B cell (primary cell): Measurements from ENCODE around the gene ZNF365. TPM values are rescaled to one million over a fixed set of nuclear protein-coding genes. Genes with fewer than 3 reads are reported as not detected.

Source experiments
- ATAC-seq: fragments of 200-7000 bp; cut with Tn5 transposase; one replicate; pipeline ENCODE4 v1.10.0; 2021; ENCODE audit warnings: low read depth, mild to moderate bottlenecking, moderate number of reproducible peaks, moderate library complexity
- CTCF ChIA-PET: fragments of 350-600 bp; sonication (Branson Sonifier 250); formaldehyde crosslinking; loops from one replicate; lab custom pipeline; 2021; ENCODE audit warnings: antibody characterized with exemption, inconsistent platforms; lab: Charles Lee
- POLR2A ChIA-PET: fragments of 350-600 bp; sonication (Branson Sonifier 250); formaldehyde crosslinking; loops from one replicate; lab custom pipeline; 2021; ENCODE audit warnings: antibody characterized with exemption; lab: Charles Lee
- DNase-seq: peaks from one replicate; pipeline ENCODE4 v3.0.0; 2013
- H2AFZ ChIP-seq: 2 replicates; pipeline ENCODE4 v1.6.1; 2012; ENCODE audit warnings: mild to moderate bottlenecking, low read depth, low read length; ENCODE audit not compliant: insufficient read depth, poor library complexity, severe bottlenecking
- H3K27ac ChIP-seq, 2 donors: 1 replicate in 1 of 2; 2 replicates in 1 of 2; pipeline ENCODE4 v1.5.1; 2012 to 2013; ENCODE audit warnings: low read length in 2 of 2, mild to moderate bottlenecking in 2 of 2, moderate library complexity in 1 of 2
- H3K27me3 ChIP-seq, 4 experiments: fragments of 200-600 bp in 1 of 4; sonication (generic) in 1 of 4; replicated peaks in 1 of 4; 1 replicate in 2 of 4; 2 replicates in 2 of 4; pipeline versions ENCODE4 v1.6.1 to v1.7.0; 2013 to 2016; ENCODE audit warnings: low read length in 3 of 4, mild to moderate bottlenecking in 2 of 4, mixed read lengths in 1 of 4, moderate library complexity in 1 of 4; ENCODE audit not compliant: insufficient read depth in 4 of 4, control insufficient read depth in 3 of 4; ENCODE audit errors: control extremely low read depth in 1 of 4
- H3K36me3 ChIP-seq, 2 experiments: replicated peaks in 1 of 2; 1 replicate in 1 of 2; 2 replicates in 1 of 2; pipeline versions ENCODE4 v1.6.1 to v1.7.1; 2013; ENCODE audit warnings: low read length in 1 of 2; ENCODE audit not compliant: insufficient read depth in 2 of 2, control insufficient read depth in 1 of 2; ENCODE audit errors: control extremely low read depth in 1 of 2, extremely low read depth in 1 of 2
- H3K4me1 ChIP-seq, 2 donors: fragments of 200-600 bp in 1 of 2; sonication (generic) in 1 of 2; 1 replicate in 1 of 2; 2 replicates in 1 of 2; pipeline versions ENCODE4 v1.5.1 to v1.6.1; 2013 to 2017; ENCODE audit warnings: low read length in 2 of 2; ENCODE audit not compliant: control insufficient read depth in 2 of 2, insufficient read depth in 2 of 2
- H3K4me2 ChIP-seq: replicated peaks from 2 replicates; pipeline ENCODE3; 2012; ENCODE audit warnings: mild to moderate bottlenecking, low read depth, low read length; ENCODE audit not compliant: poor library complexity, severe bottlenecking
- H3K4me3 ChIP-seq, 5 experiments: fragments of 200-600 bp in 1 of 5; sonication (generic) in 1 of 5; 1 replicate in 3 of 5; 2 replicates in 2 of 5; pipeline versions ENCODE4 v1.5.1 to v1.7.0; 2011 to 2016; ENCODE audit warnings: low read length in 4 of 5, mild to moderate bottlenecking in 4 of 5, low read depth in 2 of 5, control low read depth in 1 of 5, moderate library complexity in 1 of 5; ENCODE audit not compliant: insufficient read depth in 1 of 5; ENCODE audit errors: control extremely low read depth in 1 of 5, extremely low read depth in 1 of 5
- H3K79me2 ChIP-seq: fragments of 200-600 bp; sonication (generic); one replicate; pipeline ENCODE4 v1.6.0; 2016; ENCODE audit warnings: low read length; ENCODE audit not compliant: control insufficient read depth, insufficient read depth
- H3K9ac ChIP-seq: fragments of 200-600 bp; sonication (generic); 2 replicates; pipeline ENCODE4 v1.6.1; 2017; ENCODE audit warnings: mild to moderate bottlenecking, low read length, moderate library complexity
- H3K9me3 ChIP-seq, 3 donors: one replicate each; pipeline versions ENCODE4 v1.6.1 to v1.7.1; 2013; ENCODE audit warnings: low read length in 2 of 3; ENCODE audit not compliant: control insufficient read depth in 2 of 3, insufficient read depth in 1 of 3; ENCODE audit errors: control extremely low read depth in 1 of 3
- H4K20me1 ChIP-seq: 2 replicates; pipeline ENCODE4 v1.6.0; 2012; ENCODE audit warnings: mild to moderate bottlenecking, low read length; ENCODE audit not compliant: insufficient read depth, control insufficient read depth, poor library complexity, severe bottlenecking
- H3K27ac Mint-ChIP-seq: one replicate; pipeline ENCODE4 v1.8.0; 2021; ENCODE audit warnings: mixed read lengths
- H3K27me3 Mint-ChIP-seq: one replicate; pipeline ENCODE4 v1.8.0; 2021; ENCODE audit warnings: mixed read lengths
- H3K4me1 Mint-ChIP-seq: one replicate; pipeline ENCODE4 v1.8.0; 2021; ENCODE audit warnings: mixed read lengths
- H3K4me3 Mint-ChIP-seq: one replicate; pipeline ENCODE4 v1.8.0; 2021; ENCODE audit warnings: mixed read lengths
- H3K9me3 Mint-ChIP-seq: one replicate; pipeline ENCODE4 v1.8.0; 2022; ENCODE audit warnings: mixed read lengths; ENCODE audit not compliant: insufficient read depth
- EZH2 ChIP-seq: IDR thresholded peaks from 2 replicates; pipeline ENCODE4 v1.6.1; 2012; ENCODE audit warnings: borderline replicate concordance, low read depth, mild to moderate bottlenecking, moderate library complexity, low read length; ENCODE audit not compliant: insufficient read depth, poor library complexity, severe bottlenecking
- WGBS: methylation state at CpG from one replicate; pipeline ENCODE4 v1.1.5; 2013; ENCODE audit warnings: missing lambda C conversion rate; ENCODE audit not compliant: insufficient coverage; 5-methylcytosine and 5-hydroxymethylcytosine counted together
- intact Hi-C: fragments of 100-400 bp; cut with micrococcal nuclease; formaldehyde crosslinking; loops from one replicate; pipeline ENCODE4 v1.10.0; 2022
- polyA plus RNA-seq: library from polyadenylated mRNA; depleted of rRNA; stranded (reverse); fragments of >200 nt; gene quantifications from 2 replicates; pipeline ENCODE4 v1.2.3, GENCODE V29; 2012
- total RNA-seq, 2 donors: library from RNA; stranded (reverse); fragments of 120-200 nt in 1 of 2; gene quantifications; 1 replicate in 1 of 2; 2 replicates in 1 of 2; pipeline versions ENCODE4 v1.2.3 to v1.2.4, GENCODE V29; 2013 to 2022
- TF ChIP-seq, protein P1 (sequence below): fragments of 200-600 bp; IDR thresholded peaks from one replicate; pipeline ENCODE4 v1.8.0; 2022; ENCODE audit warnings: antibody characterized with exemption, mild to moderate bottlenecking

ZNF365 gene
- total and polyA plus RNA-seq, 2 donors (not counting 1 experiment from before 2014, with no cell fraction given), result 0.06 to 0.34 TPM

DNA sequence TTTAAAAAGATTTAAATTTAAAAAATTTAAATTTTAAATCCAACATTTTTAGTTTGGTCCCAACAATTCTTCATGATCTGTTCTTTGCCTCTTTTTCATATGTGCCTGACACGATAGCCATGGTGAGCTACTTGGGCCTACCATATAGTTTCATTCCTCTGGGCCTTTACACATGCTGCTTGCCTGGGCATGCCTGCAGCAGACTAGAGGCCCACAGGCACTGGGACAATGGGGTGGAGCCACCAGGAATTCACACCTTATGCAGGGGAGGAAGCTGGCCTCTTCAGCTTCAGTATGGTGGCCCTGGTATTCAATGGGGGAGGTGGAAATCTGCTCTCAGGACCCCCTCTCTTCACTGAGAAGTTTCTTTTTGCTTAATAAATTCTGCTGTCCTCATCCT, 37.8 kb upstream of the ZNF365 start:
- Histone ChIP-seq H3K36me3 (no peaks in the 10 kb centered on the region), H3K4me2 (no peak overlapping the region), H3K27me3 (no peaks in the 10 kb centered on the region), H4K20me1 (no peaks in the 10 kb centered on the region), H3K27ac (no peak overlapping the region), H3K4me1 (peaks cover 16 to 34% of the 10 kb centered on the region in 2 donors), H3K9ac (no peak overlapping the region), H3K9me3 (peaks cover 4 to 17% (median 6%) of the 10 kb centered on the region in 3 donors), H2AFZ (no peak overlapping the region), H3K4me3 (no peak overlapping the region), H3K79me2 (no peaks in the 10 kb centered on the region)
- no peak for DNase-seq
- ChIA-PET POLR2A (no interaction called here), CTCF (no interaction called here)
- WGBS, result 92% methylated on average over 1 of the region's 1 CpG
- intact Hi-C loops, result loop anchor here (10.0 kb wide), 1 partner anchor 292 kb away; no protein-coding TSS in a partner anchor
- Mint-ChIP-seq H3K4me3 (no peak overlapping the region), H3K27me3 (no peaks in the 10 kb centered on the region), H3K4me1 (peaks cover 28% of the 10 kb centered on the region), H3K9me3 (peaks cover 12% of the 10 kb centered on the region), H3K27ac (no peak overlapping the region)
- no peak for ATAC-seq
- TF ChIP-seq EZH2, result no peak
- TF ChIP-seq, protein P1, sequence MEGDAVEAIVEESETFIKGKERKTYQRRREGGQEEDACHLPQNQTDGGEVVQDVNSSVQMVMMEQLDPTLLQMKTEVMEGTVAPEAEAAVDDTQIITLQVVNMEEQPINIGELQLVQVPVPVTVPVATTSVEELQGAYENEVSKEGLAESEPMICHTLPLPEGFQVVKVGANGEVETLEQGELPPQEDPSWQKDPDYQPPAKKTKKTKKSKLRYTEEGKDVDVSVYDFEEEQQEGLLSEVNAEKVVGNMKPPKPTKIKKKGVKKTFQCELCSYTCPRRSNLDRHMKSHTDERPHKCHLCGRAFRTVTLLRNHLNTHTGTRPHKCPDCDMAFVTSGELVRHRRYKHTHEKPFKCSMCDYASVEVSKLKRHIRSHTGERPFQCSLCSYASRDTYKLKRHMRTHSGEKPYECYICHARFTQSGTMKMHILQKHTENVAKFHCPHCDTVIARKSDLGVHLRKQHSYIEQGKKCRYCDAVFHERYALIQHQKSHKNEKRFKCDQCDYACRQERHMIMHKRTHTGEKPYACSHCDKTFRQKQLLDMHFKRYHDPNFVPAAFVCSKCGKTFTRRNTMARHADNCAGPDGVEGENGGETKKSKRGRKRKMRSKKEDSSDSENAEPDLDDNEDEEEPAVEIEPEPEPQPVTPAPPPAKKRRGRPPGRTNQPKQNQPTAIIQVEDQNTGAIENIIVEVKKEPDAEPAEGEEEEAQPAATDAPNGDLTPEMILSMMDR, result no peak

DNA sequence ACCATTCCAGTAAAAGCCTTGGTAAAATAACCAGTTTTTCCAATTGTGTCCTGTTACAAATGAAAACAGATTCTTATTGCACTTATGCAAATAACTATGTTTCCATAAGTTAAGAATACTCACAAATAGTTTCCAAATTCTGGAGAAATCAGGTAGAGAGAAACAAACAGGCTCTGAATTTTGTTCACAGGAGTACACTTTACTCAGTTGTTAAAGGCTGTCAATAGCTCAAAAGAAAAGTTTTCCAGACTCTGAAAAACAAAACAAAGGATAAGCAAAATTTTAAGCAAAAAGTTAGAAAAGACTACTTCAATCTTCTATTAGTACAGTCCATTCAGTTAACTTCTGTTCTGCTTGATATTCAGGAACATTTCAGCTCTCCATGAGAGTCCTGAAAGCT, 32.8 kb upstream of the ZNF365 start:
- POLR2A ChIA-PET, result no interaction called here
- H3K4me3 ChIP-seq, result no peak overlapping the region
- Mint-ChIP-seq H3K9me3 (peaks cover 10% of the 10 kb centered on the region), H3K27ac (no peak overlapping the region), H3K4me3 (no peak overlapping the region), H3K4me1 (peaks cover 1% of the 10 kb centered on the region), H3K27me3 (peaks cover 3% of the 10 kb centered on the region)
- H3K36me3 ChIP-seq, result no peaks in the 10 kb centered on the region
- peaks cover 9 to 41% (median 27%) of the 10 kb centered on the region in 3 donors for H3K9me3 ChIP-seq
- H3K4me2 ChIP-seq, result no peak overlapping the region
- no peak overlapping the region for H3K9ac ChIP-seq
- no peak for DNase-seq
- H2AFZ ChIP-seq, result no peak overlapping the region
- H3K27me3 ChIP-seq, result no peaks in the 10 kb centered on the region
- CTCF ChIA-PET, result no interaction called here
- intact Hi-C loops, result no loop called here
- ATAC-seq, result no peak
- TF ChIP-seq EZH2, result no peak
- TF ChIP-seq, protein P1, result no peak
- H3K4me1 ChIP-seq, result no peaks in the 10 kb centered on the region
- no peak overlapping the region for H3K27ac ChIP-seq
- no peaks in the 10 kb centered on the region for H3K79me2 ChIP-seq
- H4K20me1 ChIP-seq, result no peaks in the 10 kb centered on the region
